HG03025 (cell line): ENCODE results near the gene BMPER.

Experiments
- ATAC-seq: cut with Tn5 transposase; IDR thresholded peaks from one replicate; pipeline ENCODE4 v1.9.1; 2021; ENCODE audit warnings: mild to moderate bottlenecking, moderate library complexity; ENCODE audit not compliant: unreplicated experiment, low FRiP score

BMPER gene

DNA sequence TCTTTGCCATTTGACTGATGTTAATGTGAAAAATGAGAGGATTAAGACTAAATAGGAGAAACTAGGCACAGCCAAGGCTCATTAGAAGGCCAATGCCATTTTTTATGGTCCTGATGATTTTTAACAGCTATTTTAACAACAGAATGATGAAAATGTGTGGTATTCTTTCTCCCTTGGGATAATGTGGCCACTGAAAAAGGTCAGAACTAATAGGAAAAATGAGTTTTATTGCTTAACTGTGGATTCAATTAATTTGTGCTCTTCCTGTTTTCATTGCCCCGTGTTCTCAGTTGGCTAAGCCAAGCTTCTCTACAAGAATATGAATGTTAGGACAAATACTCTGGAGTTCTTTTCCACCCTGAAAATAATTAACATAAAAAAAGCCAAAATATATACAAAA is 56.6 kb downstream of the BMPER start:
- no peak for ATAC-seq

DNA sequence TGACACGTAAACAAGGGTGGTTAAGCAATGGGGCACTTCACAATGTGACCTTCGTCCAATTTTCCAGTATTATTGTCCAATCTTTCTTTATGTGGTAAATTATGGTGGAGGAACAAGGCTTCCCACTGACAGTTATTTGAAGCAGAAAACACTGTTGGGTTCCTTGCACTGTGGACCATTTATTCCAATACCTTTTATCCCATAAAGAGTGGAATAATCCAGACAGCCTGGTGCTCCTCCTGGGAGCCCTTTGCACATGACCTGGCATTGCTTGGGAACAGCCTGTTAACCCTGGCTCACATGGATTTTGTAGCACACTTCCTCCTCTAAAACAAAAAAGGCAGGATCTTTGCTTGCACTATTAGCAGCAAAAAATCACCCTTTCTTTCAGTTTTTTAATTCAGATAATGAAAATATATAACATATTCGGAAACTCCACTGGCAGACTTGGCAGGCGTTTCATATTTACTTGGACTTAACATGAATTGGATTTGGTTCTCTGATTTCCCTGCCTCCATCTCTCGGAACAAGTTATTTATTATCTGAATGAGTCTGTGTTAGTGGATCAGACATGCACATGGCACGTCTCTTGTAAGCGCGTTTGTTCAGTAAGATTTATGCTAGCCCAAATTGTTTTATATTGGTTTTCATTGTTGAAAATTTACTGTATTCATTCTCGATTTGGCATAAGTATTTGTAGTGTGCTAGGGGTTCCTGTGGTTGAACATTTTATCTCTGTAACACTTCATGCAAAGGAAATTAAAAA is 59.3 kb downstream of the BMPER start:
- ATAC-seq, result no peak

DNA sequence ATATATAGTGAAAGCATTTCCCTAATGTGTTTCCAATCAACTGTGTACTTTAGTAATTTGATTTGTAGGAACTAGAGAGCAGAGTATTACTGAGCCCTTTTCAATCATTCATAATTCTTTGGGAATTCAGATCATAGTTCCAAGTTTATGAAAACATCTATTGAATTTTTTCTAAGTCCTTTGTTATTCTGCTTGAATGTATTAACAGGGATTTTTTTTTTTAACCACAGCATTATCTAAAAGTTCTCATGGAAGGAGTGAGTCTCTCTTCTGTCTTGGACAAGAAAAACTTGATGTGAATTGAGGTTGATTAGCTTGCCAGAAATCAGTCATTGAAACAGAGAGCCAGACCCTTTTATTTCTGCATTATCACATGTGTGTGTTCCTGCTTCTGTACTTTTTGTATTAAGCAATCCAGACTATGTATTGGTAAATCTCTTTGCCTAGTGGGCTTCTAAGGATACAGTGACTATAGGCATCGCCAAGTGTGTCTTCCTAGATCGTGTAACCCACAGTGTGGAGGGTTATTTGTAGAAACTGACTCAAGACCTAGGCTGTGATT is 59.9 kb downstream of the BMPER start:
- ATAC-seq, result no peak

DNA sequence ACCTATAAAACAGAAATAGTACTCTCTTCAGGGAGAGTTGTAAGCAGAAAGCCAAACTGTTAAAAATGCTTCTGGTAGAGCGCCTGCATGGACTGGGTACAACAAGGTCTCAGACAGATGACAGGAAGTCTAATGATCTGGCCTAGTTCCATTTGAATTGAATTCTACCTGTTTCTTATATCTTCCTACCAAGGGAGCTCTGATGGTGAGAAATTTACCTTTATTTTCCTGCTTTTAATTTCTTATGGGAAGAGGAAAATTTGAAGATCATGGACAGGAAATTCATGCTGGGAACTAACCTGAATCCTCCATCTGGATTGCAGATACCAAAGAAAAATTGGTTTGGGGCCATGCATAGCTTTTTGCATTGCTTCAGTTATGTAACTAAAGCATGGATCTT is 63.3 kb downstream of the BMPER start:
- no peak for ATAC-seq

DNA sequence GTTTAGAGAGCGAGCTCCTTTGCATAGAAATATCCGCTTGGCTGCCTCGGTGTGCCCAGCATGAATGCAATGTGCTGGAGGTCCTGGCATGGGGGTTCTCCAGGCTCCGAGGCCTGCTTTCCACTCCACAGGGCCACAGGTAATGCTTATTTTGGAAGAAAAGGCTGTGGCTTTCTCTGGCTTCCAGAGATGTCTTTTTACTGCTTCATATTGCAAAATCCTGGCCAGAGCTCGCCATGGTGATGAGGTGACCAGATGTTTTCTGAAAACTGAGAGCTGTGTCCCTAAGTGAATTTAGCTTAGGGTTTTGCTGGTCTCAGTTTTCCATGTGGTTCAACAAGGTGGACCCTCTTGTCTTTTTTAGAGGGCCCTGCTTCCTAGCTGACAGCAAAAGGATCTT is 65.2 kb downstream of the BMPER start:
- no peak for ATAC-seq

DNA sequence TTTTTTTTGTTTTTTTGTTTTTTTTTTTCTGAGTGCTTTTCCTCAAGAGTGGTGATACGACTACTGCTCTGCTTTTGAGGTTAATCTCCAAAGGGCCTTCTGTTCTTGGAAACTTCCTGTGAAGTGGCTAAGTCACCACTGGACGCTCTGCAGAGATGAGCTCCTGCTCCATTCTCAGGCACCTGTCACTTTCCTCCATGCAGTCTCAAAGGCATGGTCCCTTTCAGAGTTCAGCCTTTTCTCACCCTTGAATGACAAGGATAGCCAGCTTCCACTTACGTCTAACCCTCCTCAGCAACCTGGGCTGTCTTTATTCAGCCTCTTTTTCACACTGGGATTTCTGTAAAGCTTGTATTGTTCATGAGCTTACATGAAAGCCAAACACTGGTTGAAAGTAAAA is 65.8 kb downstream of the BMPER start:
- no peak for ATAC-seq

DNA sequence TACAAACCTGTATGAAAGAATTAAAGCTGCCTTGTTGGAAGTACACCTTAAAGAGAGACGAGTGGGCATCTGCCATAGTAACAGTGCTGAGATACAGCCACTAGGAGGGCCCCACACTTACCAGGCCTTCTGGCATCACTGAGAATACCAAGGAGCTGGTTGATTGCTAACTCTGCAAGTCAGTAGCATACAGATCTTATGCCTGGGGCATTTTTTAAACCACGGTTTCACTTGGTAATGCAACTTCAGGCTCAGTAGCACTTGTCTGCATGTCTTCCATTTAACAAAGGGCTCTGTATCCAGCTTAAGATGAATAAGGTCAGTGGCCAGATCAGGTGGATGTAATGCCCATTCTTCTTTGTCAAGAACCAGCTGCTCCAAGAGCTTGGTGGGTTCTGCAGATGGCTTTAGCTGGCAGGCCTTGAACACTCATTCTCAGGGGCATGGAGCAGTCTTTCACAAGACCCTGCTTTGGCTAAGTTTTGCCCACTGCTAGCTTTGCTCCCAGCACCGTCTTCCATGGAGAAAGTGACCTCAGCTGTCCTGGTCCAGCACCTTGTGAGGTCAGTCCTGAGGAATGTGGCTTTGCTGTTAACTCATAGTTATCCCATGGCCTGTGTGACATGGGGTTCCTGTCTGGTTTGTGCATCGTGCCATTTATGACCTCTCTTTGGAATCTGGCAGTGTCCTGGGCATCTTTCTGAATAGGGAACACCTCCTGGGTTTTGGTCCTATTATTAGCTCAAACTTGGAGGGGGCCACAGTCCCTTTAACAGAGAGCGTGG is 68.1 kb downstream of the BMPER start:
- no peak for ATAC-seq

DNA sequence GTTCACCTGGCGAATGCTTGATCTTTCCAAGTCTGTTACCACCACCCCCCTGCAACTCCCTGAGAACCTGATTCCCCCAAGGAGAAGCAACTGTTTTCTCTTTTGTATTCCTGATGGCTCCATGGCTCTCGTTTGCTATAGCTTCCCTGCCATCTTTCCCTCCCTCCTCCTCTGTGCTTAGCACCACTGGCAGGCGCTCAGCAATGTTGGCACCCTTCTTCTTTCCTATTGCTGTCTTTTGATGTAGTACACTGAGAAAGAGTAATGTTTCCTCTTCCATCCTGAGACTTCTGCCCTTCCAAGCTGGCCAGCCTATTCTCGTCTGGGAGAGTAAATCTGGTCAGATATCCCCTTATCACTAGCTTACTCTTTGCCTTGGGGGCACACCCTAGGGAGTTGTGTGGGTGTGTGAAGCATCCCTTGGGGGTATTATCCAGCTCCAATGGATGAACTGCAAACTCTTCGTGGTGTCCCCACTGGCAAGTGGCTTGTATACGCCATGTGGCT is 74.0 kb downstream of the BMPER start:
- ATAC-seq, result no peak

DNA sequence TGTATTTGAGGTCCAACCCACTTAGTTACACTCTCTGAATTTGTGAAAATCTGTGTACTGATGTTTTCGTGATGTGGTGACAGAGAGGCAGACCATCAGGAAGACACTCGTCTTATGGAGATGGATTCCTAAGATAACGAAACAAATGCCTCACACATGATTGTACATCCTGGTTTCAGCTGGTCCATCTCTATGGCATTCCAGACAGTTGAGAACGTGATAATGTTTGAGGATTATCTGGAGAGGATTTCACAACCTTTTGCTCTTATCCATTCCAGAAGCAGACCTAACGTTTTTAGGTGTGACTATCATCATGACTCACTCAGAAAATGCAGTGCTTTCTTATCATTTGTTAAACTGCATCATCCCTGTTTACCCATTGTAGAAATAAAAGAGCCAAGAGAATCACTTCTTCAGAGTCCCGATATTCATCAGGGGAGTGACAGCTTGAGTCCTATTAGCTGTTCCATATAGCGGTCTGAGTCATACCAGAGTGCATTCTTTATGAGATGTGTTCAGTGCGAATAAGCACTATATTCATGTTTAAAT is 74.5 kb downstream of the BMPER start:
- no peak for ATAC-seq

DNA sequence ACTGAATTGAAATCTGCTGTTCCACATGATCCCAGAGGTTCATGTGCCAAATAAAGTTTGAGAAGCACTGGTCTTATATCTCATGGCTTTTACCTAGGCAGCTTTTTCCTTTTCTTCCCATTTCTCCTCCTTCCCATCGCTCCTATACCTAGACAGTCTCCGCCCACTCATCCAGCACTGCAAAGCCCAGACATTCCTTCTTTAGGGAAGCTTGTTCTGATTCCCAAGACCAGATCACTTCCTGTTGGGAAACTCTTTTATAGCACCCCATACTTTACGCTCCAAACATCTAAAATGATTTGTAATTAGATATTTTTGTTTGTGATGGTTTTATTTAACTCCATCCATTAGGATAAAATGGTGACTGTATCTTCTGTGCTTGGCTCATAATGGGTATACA is 75.9 kb downstream of the BMPER start:
- no peak for ATAC-seq

DNA sequence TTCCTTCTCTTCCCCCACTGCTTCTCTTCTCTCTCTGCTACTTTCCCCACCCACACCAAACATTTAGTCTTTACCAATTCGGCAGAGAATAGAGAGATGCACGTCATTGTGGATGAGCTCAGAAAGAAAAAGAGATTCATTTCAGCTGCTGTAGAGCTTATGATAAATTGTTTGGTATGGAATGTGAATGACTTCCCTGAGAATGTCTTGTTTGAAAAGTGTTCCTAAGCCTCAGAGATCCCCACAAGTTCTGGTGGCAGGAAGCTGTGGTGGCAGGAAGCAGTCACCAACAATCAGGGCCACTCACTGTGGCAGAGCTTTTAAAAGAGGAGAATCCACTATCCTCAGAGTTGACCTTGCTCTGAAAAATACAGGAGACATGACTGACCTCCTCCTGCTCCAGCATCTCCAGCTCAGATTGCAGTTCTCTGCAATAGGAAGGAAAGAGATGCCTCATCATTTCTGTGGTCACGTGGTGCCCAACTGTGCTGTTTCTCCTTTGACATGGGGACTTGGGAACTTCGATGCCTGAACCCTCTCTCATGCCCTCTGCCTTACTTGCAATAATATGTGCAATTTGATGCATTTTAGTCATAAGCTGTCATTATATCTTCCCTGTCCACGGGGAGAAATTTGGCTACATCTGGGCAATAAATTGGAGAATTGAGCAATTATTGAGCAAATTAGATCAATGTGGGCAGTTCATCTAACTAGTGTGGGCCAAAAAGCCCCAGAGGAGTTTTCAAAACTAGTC is 76.5 kb downstream of the BMPER start:
- ATAC-seq, result no peak

DNA sequence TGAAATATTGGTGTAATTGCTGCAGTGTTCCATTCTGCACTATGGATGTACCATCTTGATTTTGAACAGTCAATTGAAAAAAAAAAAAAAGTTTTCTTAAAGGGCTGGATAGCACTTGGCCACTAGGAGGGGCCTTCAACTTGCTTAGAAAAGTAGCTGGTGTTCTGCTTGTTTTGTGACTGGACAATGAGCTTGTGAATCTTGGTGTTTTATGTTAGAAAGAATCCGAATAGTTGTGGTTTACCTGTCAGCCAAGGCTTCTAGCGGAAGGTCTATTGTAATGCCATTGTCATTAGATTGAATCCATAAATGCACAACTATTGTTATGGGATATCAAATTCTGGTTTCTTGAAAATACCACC is 77.1 kb downstream of the BMPER start:
- no peak for ATAC-seq

DNA sequence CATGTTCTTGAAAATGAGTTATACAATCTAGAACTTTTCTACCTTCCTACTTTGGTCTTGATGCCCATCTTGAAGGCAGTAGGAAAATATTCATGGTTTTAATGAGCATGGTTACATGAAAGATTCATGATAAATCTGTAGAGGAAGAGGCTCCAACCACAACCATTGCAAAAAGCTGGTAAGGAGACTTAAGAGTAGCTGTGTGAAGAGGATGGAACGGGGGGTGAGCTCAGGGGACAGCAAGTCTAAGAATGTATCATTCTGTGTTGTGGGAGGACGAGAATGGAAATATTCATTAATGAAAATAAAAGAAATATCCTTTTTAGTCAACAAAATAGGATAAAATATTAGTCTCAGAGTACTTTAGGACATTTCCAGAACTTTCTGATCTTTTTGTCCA is 81.1 kb downstream of the BMPER start:
- no peak for ATAC-seq

DNA sequence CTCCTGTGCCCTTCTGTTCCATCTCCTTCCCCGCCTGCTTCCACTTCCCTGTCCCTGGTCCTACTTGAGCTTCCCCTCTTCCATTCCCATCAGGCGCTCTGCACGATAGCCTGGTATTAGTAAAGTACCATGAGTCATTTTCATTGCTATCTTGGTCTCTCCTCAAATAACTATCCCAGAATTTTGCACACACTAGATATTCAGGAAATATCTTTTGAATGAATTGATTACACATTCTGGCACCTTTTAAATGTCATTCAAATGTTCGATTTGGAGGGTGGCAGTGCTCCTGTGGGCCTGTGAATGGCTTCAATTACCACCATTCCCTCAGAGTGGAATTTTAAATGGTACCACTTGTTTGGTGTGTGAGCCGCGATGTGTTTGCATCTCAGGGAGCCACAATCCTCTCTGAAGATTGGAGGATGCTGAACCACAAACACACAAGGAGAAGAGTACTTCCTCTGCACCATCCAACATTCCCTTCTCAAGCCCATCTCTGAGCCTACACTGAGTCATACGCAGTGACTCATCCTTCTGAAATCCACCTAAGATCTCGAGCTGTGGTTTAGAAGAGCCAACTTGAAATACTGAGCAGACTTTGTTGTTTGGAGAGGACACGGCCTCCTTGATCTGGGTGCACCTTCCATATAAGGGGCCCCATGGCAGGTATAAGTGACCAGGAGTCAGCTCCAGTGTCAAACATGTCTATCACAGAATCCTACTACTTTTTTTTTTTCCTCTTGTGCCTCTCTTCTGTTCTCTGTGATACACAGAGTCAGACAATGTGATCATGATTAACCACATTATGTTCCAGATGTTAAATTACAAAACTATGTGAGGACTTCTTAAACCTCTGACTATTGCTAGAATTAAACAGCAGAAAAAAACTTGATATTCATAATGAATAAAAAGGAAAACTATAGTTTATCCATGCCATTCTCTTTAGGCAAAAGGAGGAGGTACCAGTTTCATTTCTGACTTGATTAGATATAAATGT is 81.9 kb downstream of the BMPER start:
- no peak for ATAC-seq

DNA sequence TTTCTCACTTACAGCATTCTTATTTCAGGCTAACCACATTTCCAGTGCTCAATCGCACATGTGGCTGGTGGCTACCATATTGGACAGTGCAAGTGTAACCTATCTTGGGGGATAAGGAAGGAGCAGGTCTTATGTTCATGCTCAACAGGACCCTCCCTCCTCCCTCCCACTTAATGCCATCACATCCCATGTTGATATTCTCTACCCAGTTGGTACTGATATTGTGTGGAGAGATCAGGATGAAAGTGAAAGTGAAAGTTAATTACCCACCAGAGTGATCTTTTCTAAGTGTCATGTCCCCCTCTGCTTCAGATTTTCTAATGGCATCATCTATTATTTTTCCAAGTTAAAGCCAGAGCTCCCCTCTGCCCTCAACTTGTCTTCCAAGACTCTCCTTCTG is 91.6 kb downstream of the BMPER start:
- no peak for ATAC-seq

DNA sequence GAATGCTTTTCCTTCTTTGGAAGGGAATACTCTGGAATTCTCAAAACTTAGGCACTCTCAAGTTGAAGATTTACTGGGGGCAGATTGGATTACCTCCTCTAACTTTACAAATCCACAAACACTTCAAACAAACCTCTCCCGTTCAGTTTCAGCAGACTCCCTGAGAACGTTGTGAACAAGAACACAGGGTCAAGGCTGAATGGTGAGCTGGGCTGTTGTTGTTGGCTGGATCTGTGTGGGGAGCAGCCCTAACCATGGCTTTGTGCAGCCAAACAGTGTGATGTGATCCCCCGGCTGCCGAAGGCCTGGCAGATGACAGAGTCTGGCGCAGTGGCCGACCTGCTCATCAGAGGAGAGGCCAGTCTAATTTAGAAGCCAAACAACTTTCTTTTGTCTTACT is 93.1 kb downstream of the BMPER start:
- ATAC-seq, result no peak

DNA sequence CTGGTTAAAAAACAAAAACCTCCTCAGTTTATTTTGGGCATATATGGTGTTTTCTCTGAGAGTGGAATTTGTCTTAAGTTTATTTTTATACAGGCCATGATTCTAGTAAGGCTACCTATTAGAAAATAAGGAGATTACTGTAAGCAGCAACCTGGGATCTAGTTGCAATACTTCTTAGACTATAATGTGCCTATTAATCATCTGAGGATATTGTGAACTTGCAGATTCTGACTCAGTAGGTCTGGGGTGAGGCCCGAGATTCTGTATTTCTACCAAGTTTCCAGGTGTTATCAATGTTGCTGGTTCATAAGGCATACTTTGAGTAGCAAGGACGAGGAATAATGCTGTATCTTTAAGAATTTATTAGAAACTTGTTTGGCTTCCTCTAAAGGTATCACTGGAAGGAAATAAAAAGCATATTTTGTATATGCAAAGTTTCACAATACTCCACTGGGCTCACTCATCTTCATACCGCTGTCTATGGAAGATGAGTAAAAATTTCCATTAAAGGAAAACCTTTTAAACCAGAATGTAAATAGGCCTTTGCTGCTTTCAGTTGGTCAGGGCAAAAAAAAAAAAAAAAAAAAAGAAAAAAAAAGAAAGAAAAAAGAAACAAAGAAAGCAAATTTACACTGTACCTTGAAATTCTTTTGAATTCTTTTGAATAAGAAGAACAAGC is 105.8 kb downstream of the BMPER start:
- ATAC-seq, result no peak

DNA sequence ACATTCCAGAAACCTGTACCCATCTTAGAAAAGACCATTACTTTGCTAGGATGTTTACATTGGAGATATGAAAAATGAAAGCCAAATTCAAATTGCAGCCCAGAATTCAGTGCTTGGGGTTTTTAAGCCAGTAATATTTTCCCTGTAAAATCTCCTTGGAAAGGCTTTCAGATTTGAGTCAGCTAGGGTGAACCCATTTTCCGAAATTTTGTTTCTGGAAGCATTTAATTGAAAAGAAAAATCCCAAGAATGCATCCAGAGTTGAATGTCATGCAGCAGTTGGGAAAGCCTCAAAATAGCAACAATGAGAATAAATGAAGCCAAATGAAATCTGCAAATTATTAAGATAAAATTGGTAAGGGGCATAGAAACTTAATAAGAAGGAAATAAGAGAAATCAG is 106.4 kb downstream of the BMPER start:
- ATAC-seq, result no peak

DNA sequence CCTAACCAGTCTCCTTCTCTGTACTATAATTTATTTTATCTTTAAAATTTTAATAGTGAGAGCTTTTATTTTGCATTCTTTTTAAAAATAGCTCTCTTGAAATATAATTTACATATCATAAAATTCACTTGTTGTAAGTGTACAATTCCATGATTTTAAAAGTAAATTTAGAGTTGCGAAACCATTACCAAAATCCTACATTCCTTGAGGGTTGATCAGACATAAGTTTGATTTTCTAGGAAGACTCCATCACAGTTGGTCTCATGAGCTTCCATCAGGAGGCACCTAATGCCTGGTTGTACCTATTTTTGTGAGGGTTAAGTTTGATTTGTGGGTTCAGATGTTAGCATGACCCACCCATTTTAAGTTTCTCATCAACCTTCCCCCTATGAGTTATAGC is 108.1 kb downstream of the BMPER start:
- no peak for ATAC-seq
